Renal cortex interstitium (tissue), 11 donors: ENCODE results near the gene OR10H3. TPM values are rescaled to one million over a fixed set of nuclear protein-coding genes. Genes with fewer than 3 reads are reported as not detected.
"Not testable (repeated sequence)": the region's sequence is repeated elsewhere in the genome, so short reads cannot be mapped to it uniquely, and the experiment has no call there.

ENCODE experiments used
- DNase-seq, 11 donors: peaks; one replicate each; pipeline ENCODE4 v3.0.0-alpha.2; 2013; ENCODE audit warnings: low read depth in 9 of 11, low spot score in 4 of 11; ENCODE audit errors: extremely low read depth in 1 of 11
- polyA plus RNA-seq, 3 donors: library from polyadenylated mRNA; unstranded; fragments of 120-200 nt; gene quantifications; one replicate each; pipeline ENCODE4 v1.2.1, GENCODE V29; 2013; ENCODE audit not compliant: insufficient read length in 3 of 3

OR10H3 gene
- polyA plus RNA-seq, 3 donors = not detected

- DNase-seq = no peak
These were observed 37.5 kb downstream of the OR10H3 start for GRCh38 chr19:15775249-15775648.

GRCh38 chr19:15776264-15776663, 38.5 kb downstream of the OR10H3 start:
- DNase-seq = no peak

GRCh38 chr19:15776991-15777970, 39.5 kb downstream of the OR10H3 start:
- DNase-seq = no peak

GRCh38 chr19:15779756-15780476, 42.1 kb downstream of the OR10H3 start:
- peak in 4 of 11 donors; percentile 1 to 3 (median 2) for DNase-seq

GRCh38 chr19:15780610-15781418, 43.0 kb downstream of the OR10H3 start:
- no peak for DNase-seq

- no peak for DNase-seq
These were observed 43.9 kb downstream of the OR10H3 start for GRCh38 chr19:15781661-15782060.

GRCh38 chr19:15782211-15782610, 44.4 kb downstream of the OR10H3 start:
- no peak for DNase-seq

GRCh38 chr19:15782896-15783295, 45.1 kb downstream of the OR10H3 start:
- not testable (repeated sequence) for DNase-seq

- no peak for DNase-seq
These were observed 49.9 kb downstream of the OR10H3 start, which contains the start of gene OR10H5 for GRCh38 chr19:15787611-15788155. Gene OR10H5 (plus strand): TSS chr19:15787661. CDS start chr19:15794049, 6,388 bp downstream.

- DNase-seq = no peak
These were observed 50.9 kb downstream of the OR10H3 start for GRCh38 chr19:15788594-15789270.

- DNase-seq = no peak
These were observed 52.3 kb downstream of the OR10H3 start for GRCh38 chr19:15790096-15790495.

Other genes starting within 250 kb of the OR10H3 start
- under 1 TPM; 0.11 to 0.22 (median 0.16) TPM for gene CYP4F22, start 229.5 kb upstream of the OR10H3 start, polyA plus RNA-seq
- not detected for gene CYP4F8, start 122.8 kb upstream of the OR10H3 start, polyA plus RNA-seq
- under 1 TPM; 0.37 to 0.92 (median 0.62) TPM for gene CYP4F3, start 97.1 kb upstream of the OR10H3 start, polyA plus RNA-seq
- gene CYP4F12, start 64.9 kb upstream of the OR10H3 start, polyA plus RNA-seq = 1 to 10 TPM in 1 of 3 donors, under 1 TPM in 1, not detected in 1; 0.62 to 1.3 TPM
- gene OR10H2, start 10.0 kb upstream of the OR10H3 start, polyA plus RNA-seq = not detected
- under 1 TPM; 0.06 to 0.09 (median 0.09) TPM for gene OR10H5, start 49.7 kb downstream of the OR10H3 start, polyA plus RNA-seq
- gene OR10H1, start 77.7 kb downstream of the OR10H3 start, polyA plus RNA-seq = under 1 TPM; 0.06 to 0.08 (median 0.08) TPM
- gene CYP4F2, start 160.1 kb downstream of the OR10H3 start, polyA plus RNA-seq = under 1 TPM in 2 of 3 donors, not detected in 1; 0.39 to 0.53 TPM
- under 1 TPM; 0.17 to 0.86 (median 0.34) TPM for gene CYP4F11, start 196.5 kb downstream of the OR10H3 start, polyA plus RNA-seq
- gene OR10H4, start 211.0 kb downstream of the OR10H3 start, polyA plus RNA-seq = not detected